Measurements from ENCODE around the gene IDH1. TPM values are rescaled to one million over a fixed set of nuclear protein-coding genes. Genes with fewer than 3 reads are reported as not detected.

Gene IDH1
- total RNA-seq, 2 donors from 2014 or later, result 18.6 to 26.6 TPM

- H3K9me3 ChIP-seq, result no peaks in the 10 kb centered on the region
- H3K4me1 ChIP-seq, result no peaks in the 10 kb centered on the region
- no peak overlapping the region for H3K4me3 ChIP-seq
- H3K27me3 ChIP-seq, result no peaks in the 10 kb centered on the region
- no peak for DNase-seq (ENCODE audit: low spot score)
- H3K27ac ChIP-seq, result no peak overlapping the region
- TF ChIP-seq, protein P1, sequence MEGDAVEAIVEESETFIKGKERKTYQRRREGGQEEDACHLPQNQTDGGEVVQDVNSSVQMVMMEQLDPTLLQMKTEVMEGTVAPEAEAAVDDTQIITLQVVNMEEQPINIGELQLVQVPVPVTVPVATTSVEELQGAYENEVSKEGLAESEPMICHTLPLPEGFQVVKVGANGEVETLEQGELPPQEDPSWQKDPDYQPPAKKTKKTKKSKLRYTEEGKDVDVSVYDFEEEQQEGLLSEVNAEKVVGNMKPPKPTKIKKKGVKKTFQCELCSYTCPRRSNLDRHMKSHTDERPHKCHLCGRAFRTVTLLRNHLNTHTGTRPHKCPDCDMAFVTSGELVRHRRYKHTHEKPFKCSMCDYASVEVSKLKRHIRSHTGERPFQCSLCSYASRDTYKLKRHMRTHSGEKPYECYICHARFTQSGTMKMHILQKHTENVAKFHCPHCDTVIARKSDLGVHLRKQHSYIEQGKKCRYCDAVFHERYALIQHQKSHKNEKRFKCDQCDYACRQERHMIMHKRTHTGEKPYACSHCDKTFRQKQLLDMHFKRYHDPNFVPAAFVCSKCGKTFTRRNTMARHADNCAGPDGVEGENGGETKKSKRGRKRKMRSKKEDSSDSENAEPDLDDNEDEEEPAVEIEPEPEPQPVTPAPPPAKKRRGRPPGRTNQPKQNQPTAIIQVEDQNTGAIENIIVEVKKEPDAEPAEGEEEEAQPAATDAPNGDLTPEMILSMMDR (IDR thresholded peaks at IDR 0.05), result no peak
- H3K36me3 ChIP-seq, result no peaks in the 10 kb centered on the region
These were observed 68.0 kb downstream of the IDH1 start for GRCh38 chr2:208186893-208187292.

DNA sequence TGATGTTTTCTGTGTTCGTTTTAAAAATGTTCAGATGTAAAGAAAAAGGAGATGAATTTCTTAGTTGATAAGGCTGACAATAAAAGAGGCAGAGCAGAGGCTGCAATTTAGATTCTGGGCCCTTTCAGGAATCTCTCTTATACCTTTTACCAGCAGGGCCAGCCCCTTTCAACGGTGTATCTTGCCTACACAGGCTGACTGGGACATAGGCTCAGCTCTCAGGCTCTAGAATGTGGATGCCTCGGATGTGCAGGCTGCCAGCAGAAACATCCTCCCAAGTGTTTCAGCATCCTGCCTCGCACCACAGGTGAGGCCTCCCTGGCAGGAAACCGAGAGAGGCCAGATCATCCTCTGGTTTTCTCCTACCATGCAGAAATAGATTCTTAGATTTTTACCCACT is 68.4 kb downstream of the IDH1 start:
- H3K27me3 ChIP-seq, result no peaks in the 10 kb centered on the region
- no peaks in the 10 kb centered on the region for H3K36me3 ChIP-seq
- H3K4me3 ChIP-seq, result no peak overlapping the region
- H3K27ac ChIP-seq, result no peak overlapping the region
- H3K4me1 ChIP-seq, result no peaks in the 10 kb centered on the region
- TF ChIP-seq, protein P1 (IDR thresholded peaks at IDR 0.05), result no peak
- no peak for DNase-seq (ENCODE audit: low spot score)
- no peaks in the 10 kb centered on the region for H3K9me3 ChIP-seq

Other genes with a start within 250 kb of the IDH1 start
- gene PLEKHM3, start 229.5 kb downstream of the IDH1 start, total RNA-seq, result 10 to 100 TPM; 14.9 to 20.0 TPM
- not detected for gene CRYGD, start 130.5 kb downstream of the IDH1 start, total RNA-seq
- not detected for gene CRYGC, start 125.2 kb downstream of the IDH1 start, total RNA-seq
- not detected for gene CRYGB, start 108.9 kb downstream of the IDH1 start, total RNA-seq
- not detected for gene CRYGA, start 91.5 kb downstream of the IDH1 start, total RNA-seq
- gene C2orf80, start 65.0 kb downstream of the IDH1 start, total RNA-seq, result not detected
- gene PIKFYVE, start 11.2 kb upstream of the IDH1 start, total RNA-seq, result 10 to 100 TPM; 15.8 to 17.8 TPM
- gene PTH2R, start 151.7 kb upstream of the IDH1 start, total RNA-seq, result not detected